Measurements from ENCODE around the gene KCNE4.

KCNE4 gene

GRCh38 chr2:223051693-223052289 is at the start of gene KCNE4:
Gene KCNE4, plus strand, starts transcription at chr2:223052190. Its CDS starts 641 bp downstream, at chr2:223052831.
- in situ Hi-C loops (cut with MboI; ENCODE audit: low sequenced_read_pairs) = no loop called here

DNA sequence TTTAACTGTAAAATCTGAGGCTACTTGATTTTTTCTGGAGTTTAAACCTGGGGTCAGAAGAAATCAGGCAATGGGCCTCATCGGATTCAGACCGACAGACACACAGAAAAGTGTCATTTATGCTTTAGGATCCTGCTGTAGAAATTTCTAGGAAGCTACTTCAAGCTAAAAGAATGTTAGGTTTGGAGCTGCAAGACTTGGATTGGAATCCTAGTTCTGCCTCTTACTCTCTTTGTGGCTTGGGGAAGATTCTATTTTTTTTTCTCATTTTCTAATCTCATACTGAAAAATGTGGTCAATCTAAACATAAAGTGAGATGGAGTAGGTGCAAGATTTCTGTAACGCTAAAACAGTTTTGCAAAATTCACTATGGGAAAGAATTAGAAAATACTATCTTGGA is 48.8 kb upstream of the KCNE4 start:
- in situ Hi-C loops (cut with MboI; ENCODE audit: low sequenced_read_pairs) = no loop called here

- in situ Hi-C loops (cut with MboI; ENCODE audit: low sequenced_read_pairs) = no loop called here
Measured at GRCh38 chr2:223005496-223005895, 46.5 kb upstream of the KCNE4 start.

GRCh38 chr2:223007531-223007930 is 44.5 kb upstream of the KCNE4 start:
- in situ Hi-C loops (cut with MboI; ENCODE audit: low sequenced_read_pairs) = no loop called here

DNA sequence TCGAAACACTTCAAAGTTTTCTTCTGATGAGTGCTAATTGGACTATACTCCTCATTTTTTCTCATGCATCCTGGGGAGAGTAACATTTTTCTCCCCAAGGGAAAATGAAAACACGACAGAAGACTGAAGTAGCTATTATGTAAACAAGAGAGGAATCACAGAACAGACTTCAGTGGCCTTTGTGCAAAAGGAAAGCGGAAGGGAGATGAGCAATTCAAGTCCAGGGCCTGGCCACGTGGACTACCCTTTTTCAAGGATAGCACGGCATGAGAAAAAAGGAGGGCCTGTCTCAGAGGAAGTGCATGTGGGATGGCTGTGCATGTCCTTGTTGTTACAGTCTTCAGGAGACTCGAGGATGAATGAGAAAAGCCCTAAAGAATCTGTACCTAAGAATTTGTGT is 43.8 kb upstream of the KCNE4 start:
- in situ Hi-C loops (cut with MboI; ENCODE audit: low sequenced_read_pairs) = no loop called here

DNA sequence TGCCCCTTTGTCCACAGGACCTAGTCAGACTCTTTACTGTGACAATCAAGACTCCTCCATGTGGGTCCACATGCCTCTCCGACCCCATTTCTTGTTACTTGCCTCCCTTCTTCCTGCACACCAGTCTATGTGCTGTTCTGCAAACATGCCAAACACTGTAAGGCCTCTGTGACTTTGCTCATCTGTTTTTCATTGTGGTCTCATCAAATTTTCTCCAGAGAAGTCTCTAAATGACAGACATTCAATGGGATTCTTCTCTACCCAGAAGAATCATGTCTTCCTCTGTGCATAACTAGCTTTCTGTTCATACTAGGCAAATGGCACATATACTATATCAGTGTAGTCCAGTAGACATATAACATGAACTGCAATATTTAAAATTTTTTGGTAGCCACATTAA is 43.0 kb upstream of the KCNE4 start:
- in situ Hi-C loops (cut with MboI; ENCODE audit: low sequenced_read_pairs) = no loop called here

DNA sequence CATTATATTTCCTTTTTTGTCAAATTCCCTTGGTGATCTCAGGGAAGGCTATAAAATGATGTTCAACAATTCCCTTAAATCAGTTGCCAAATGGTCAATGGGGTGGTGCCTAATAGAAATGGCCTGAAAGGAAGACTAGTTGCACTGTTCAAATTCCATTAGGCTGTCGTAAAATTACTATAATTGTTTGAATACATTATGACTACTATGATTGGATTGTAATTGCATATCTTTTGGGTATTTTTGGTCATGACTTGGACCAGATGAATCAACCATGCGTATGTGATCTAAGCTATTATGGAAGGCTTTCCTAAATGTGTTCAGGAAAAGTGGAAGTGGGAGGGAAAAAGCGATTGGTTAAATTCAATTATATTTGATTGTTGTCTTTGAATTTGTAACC is 41.3 kb upstream of the KCNE4 start:
- in situ Hi-C loops (cut with MboI; ENCODE audit: low sequenced_read_pairs) = no loop called here

GRCh38 chr2:223012291-223012690 is 39.7 kb upstream of the KCNE4 start:
- in situ Hi-C loops (cut with MboI; ENCODE audit: low sequenced_read_pairs) = no loop called here

- in situ Hi-C loops (cut with MboI; ENCODE audit: low sequenced_read_pairs) = no loop called here
Measured at GRCh38 chr2:223019390-223019930, 32.5 kb upstream of the KCNE4 start.

- in situ Hi-C loops (cut with MboI; ENCODE audit: low sequenced_read_pairs) = no loop called here
Measured at GRCh38 chr2:223019987-223020717, 31.8 kb upstream of the KCNE4 start.

- in situ Hi-C loops (cut with MboI; ENCODE audit: low sequenced_read_pairs) = no loop called here
Measured at GRCh38 chr2:223020971-223021675, 30.9 kb upstream of the KCNE4 start.

- in situ Hi-C loops (cut with MboI; ENCODE audit: low sequenced_read_pairs) = no loop called here
Measured at GRCh38 chr2:223026357-223027110, 25.5 kb upstream of the KCNE4 start.

DNA sequence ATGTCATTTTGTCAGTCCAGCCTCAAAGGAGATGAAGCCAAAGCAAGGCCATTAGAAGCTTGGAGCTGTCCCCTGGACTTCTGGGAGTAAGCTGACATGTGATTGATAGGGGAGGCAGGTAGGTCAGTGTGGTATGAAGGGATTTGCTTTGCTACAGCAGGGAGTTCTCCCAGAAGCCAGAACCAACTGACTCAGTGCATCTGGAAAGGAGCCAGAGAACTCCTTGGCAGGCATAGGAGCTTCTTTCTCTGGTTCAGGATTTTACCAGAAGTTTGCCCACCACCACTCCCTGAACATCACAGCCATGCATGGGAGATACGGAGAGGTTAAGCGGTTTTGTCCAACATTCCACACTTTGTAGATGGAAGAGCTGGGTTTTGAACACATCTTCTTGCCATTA is 24.5 kb upstream of the KCNE4 start:
- in situ Hi-C loops (cut with MboI; ENCODE audit: low sequenced_read_pairs) = no loop called here

DNA sequence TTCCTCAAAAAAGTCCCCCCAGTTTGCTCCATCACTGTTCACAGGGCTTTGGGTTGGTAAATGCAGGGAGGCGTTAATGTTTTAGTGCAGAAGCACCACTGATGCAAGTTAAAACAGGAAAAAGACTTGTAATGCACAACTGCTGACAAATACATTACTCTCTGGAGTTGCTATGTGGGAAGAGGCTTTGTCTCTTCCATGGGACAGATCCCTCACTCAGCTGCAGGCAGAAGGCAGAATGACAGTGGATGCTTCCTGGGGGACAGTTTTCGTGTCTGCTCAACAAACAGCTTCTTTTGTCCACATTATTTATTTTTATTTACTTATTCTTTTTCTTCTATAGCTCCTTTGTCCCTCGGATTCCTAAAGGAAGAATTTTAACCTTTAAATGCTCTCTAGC is 22.7 kb upstream of the KCNE4 start:
- in situ Hi-C loops (cut with MboI; ENCODE audit: low sequenced_read_pairs) = no loop called here

DNA sequence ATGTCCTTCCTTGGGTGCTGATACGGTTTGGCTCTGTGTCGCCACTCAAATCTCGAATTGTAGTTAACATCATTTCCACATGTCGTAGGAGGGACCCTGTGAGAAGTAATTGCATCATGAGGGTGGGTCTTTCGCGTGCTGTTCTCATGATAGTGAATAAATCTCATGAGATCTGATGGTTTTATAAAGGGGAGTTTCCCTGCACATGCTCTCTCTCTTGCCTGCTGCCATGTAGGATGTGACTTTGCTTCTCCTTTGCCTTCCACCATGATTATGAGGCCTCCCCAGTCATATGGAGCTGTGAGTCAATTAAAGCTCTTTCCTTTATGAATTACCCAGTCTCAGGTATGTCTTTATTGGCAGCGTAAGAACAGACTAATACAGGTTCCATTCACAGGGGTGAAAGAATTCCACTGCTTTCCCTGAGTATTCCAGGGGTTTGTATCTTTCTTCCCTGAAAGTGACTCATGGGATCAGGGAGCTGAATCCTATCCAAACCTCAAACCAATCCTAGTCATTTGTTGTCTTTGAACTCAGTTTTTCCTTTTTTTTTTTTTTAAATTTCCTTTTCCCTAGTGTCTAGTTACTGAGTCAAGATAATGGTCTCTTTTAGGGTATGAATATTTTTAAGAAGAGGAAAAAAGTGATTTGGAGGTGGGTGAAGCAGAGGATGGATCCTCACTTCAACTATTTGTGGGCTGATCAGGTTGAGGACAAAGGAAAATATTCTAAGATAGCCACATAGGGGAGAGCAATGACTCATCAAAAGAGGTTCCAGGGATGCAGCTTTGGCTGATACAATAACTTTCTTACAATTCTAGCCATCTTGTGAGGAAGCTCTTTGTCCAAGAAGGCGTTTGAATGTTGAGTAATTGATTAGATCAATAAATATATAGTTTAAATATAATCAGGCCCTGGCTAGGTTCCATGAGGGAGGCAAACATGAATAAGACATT is 19.5 kb upstream of the KCNE4 start:
- in situ Hi-C loops (cut with MboI; ENCODE audit: low sequenced_read_pairs) = no loop called here

DNA sequence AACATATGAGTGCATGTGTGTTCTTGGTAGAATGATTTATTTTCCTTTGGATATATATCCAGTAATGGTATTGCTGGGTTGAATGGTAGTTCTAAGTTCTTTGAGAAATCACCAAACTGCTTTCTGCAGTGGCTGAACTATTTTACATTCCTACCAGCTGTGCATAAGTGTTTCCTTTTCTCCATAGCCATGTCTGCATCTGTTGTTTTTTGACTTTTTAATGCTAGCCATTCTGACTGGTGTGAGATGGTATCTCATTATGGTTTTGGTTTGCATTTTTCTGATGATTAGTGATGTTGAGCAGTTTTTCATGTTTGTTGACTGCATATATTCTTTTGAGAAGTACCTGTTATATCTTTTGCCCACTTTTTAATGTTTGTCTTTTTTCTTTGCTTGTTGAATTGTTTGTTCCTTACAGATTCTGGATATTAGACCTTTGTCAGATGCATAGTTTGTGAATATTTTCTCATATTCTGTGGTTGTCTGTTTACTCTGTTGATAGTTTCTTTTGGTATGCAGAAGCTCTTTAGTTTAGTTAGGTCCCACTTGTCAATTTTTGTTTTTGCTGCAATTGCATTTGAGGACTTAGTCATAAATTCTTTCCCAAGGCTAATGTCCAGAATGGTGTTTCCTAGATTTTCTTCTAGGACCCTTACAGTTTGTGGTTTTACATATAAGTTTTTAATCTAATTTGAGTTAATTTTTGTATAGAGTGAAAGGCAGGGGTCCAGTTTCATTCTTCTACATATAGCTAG is 17.6 kb upstream of the KCNE4 start:
- in situ Hi-C loops (cut with MboI; ENCODE audit: low sequenced_read_pairs) = no loop called here

DNA sequence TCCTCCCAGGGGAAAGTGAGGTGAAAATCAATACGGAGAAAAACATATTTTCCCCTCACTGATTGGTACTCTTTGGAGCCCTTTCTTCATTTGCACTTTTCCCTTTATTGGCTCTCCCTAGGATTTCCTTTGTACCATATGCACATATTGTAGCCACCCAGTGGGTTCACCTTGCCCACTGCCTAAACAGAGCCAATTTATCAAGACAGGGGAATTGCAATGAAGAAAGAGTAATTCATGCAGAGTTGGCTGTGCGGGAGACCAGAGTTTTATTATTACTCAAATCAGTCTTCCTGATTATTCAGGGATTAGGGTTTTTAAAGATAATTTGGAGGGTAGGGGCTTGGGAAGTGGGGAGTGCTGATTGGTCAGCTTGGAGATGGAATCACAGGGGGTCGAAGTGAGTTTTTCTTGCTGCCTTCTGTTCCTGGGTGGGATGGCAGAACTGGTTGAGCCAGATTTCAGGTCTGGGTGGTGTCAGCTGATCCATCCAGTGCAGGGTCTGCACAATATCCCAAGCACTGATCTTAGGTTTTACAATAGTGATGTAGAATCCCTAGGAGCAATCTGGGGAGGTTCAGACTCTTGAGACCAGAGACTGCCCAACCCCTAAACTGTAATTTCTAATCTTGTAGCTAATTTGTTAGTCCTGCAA is 15.1 kb upstream of the KCNE4 start:
- in situ Hi-C loops (cut with MboI; ENCODE audit: low sequenced_read_pairs) = no loop called here

DNA sequence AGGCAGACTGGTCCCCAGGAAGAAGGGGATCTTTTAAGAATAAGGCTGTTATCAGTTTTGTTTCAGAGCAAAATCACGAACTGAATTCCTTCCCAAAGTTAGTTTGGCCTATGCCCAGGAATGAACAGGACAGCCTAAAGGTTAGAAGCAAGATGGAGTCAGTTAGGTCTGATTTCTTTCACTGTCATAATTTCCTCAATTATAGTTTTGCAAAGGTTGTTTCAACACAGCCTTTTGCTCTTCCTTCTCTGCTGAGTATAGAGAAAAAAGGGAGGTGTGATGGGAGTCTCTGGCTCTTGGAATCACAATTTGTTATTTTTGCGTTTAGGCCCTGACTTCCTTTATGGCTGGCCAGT is 14.6 kb upstream of the KCNE4 start:
- in situ Hi-C loops (cut with MboI; ENCODE audit: low sequenced_read_pairs) = no loop called here

GRCh38 chr2:223039618-223040017 is 12.4 kb upstream of the KCNE4 start:
- in situ Hi-C loops (cut with MboI; ENCODE audit: low sequenced_read_pairs) = no loop called here
